DOHH2 (cell line): ENCODE data around the gene MBTPS1.

Experiments used
- CTCF ChIP-seq: fragments of 200-600 bp; sonication (generic); IDR thresholded peaks from one replicate; pipeline ENCODE4 v1.5.1; 2014; ENCODE audit warnings: antibody characterized with exemption, mild to moderate bottlenecking, low read depth, low read length; ENCODE audit not compliant: poor library complexity, severe bottlenecking
- EZH2phosphoT487 ChIP-seq: fragments of 200-600 bp; sonication (generic); IDR thresholded peaks from 2 replicates; pipeline ENCODE4 v1.6.1; 2017; ENCODE audit warnings: borderline replicate concordance, mild to moderate bottlenecking, antibody characterized with exemption, low read length, moderate library complexity, mixed read lengths

GRCh38 chr16:84124257-84125073 is 7.7 kb upstream of the MBTPS1 start:
- no peak for TF ChIP-seq CTCF
- TF ChIP-seq EZH2phosphoT487 = no peak
